SK-N-SH (cell line): ENCODE data around the gene EMP2. TPM values are rescaled to one million over a fixed set of nuclear protein-coding genes. Genes with fewer than 3 reads are reported as not detected.

ENCODE experiments used
- CTCF ChIA-PET: fragments of 300-600, 350-600 bp; formaldehyde crosslinking; extraction: SDS; loops from one replicate; lab custom pipeline; 2021; lab: Yijun Ruan, JAX
- POLR2A ChIA-PET: fragments of 350-600 bp; sonication (Branson Sonifier 250); formaldehyde crosslinking; extraction: SDS; loops from one replicate; lab custom pipeline; 2020; ENCODE audit warnings: antibody characterized with exemption, inconsistent platforms; lab: Yijun Ruan, JAX
- DNase-seq: peaks from one replicate; pipeline ENCODE4 v3.0.0; 2012
- H2AFZ ChIP-seq: fragments of 200-600 bp; sonication (generic); 2 replicates; pipeline ENCODE4 v1.8.1; 2016; ENCODE audit warnings: antibody characterized with exemption, mild to moderate bottlenecking, low read depth
- H3F3A ChIP-seq: fragments of 200-600 bp; sonication (generic); replicated peaks from 2 replicates; pipeline ENCODE3; 2016; ENCODE audit warnings: antibody characterized with exemption, mild to moderate bottlenecking; ENCODE audit not compliant: insufficient read depth
- H3K27ac ChIP-seq, 2 experiments: fragments of 200-500 bp in 1 of 2; fragments of 200-600 bp in 1 of 2; sonication (Bioruptor generic) in 1 of 2; sonication (generic), shearing (Covaris generic) in 1 of 2; 2 replicates each; pipeline versions ENCODE4 v1.5.1 to v1.6.1; 2014 to 2016; ENCODE audit warnings: low read depth in 2 of 2, inconsistent platforms in 1 of 2, low read length in 1 of 2, mild to moderate bottlenecking in 1 of 2, mixed read lengths in 1 of 2
- H3K27me3 ChIP-seq: fragments of 200-600 bp; sonication (generic), shearing (Covaris generic); 2 replicates; pipeline ENCODE4 v1.6.1; 2016; ENCODE audit warnings: mixed run types; ENCODE audit not compliant: insufficient read depth
- H3K36me3 ChIP-seq, 2 experiments: fragments of 200-500 bp in 1 of 2; fragments of 200-600 bp in 1 of 2; sonication (Bioruptor generic) in 1 of 2; sonication (generic) in 1 of 2; replicated peaks in 1 of 2; 2 replicates each; pipeline versions ENCODE3 to v1.5.1; 2014 to 2016; ENCODE audit warnings: low read length in 1 of 2, mild to moderate bottlenecking in 1 of 2; ENCODE audit not compliant: insufficient read depth in 2 of 2, control insufficient read depth in 1 of 2
- H3K4me1 ChIP-seq, 2 experiments: fragments of 200-500 bp in 1 of 2; fragments of 200-600 bp in 1 of 2; sonication (Bioruptor generic) in 1 of 2; sonication (generic), shearing (Covaris generic) in 1 of 2; 2 replicates each; pipeline versions ENCODE4 v1.5.1 to v1.6.1; 2014 to 2016; ENCODE audit warnings: low read depth in 1 of 2, low read length in 1 of 2, mixed run types in 1 of 2; ENCODE audit not compliant: insufficient read depth in 2 of 2, control insufficient read depth in 1 of 2
- H3K4me2 ChIP-seq: fragments of 200-600 bp; sonication (generic), shearing (Covaris generic); 2 replicates; pipeline ENCODE4 v1.6.1; 2017; ENCODE audit warnings: mixed run types
- H3K4me3 ChIP-seq, 2 experiments: fragments of 200-500 bp in 1 of 2; fragments of 200-600 bp in 1 of 2; sonication (Bioruptor generic) in 1 of 2; sonication (generic), shearing (Covaris generic) in 1 of 2; 2 replicates each; pipeline versions ENCODE4 v1.5.1 to v1.8.1; 2014 to 2016; ENCODE audit warnings: low read depth in 2 of 2, inconsistent platforms in 1 of 2, low read length in 1 of 2, mild to moderate bottlenecking in 1 of 2, mixed read lengths in 1 of 2, moderate library complexity in 1 of 2
- H3K79me2 ChIP-seq: fragments of 200-600 bp; sonication (generic); 2 replicates; pipeline ENCODE4 v1.8.1; 2017; ENCODE audit warnings: mild to moderate bottlenecking; ENCODE audit not compliant: insufficient read depth
- H3K9ac ChIP-seq: fragments of 200-600 bp; sonication (generic); 2 replicates; pipeline ENCODE4 v1.6.1; 2017; ENCODE audit warnings: mixed run types
- H3K9me2 ChIP-seq: fragments of 200-600 bp; sonication (generic); 2 replicates; pipeline ENCODE4 v1.6.1; 2017; ENCODE audit warnings: mixed run types
- H3K9me3 ChIP-seq: fragments of 200-600 bp; sonication (generic); 2 replicates; pipeline ENCODE4 v1.6.1; 2017; ENCODE audit warnings: mixed run types, mild to moderate bottlenecking, moderate library complexity
- H4K20me1 ChIP-seq: fragments of 200-600 bp; sonication (generic); 2 replicates; pipeline ENCODE4 v1.6.1; 2017; ENCODE audit warnings: mild to moderate bottlenecking, mixed run types; ENCODE audit not compliant: insufficient read depth
- CTCF ChIP-seq: fragments of 200-600 bp; sonication (generic); IDR thresholded peaks from 2 replicates; pipeline ENCODE4 v1.6.1; 2017; ENCODE audit warnings: antibody characterized with exemption, mild to moderate bottlenecking, moderate library complexity
- ELF1 ChIP-seq: IDR thresholded peaks from 2 replicates; pipeline ENCODE4 v1.4.0; 2012
- FOSL2 ChIP-seq: IDR thresholded peaks from 2 replicates; pipeline ENCODE4 v1.4.0; 2012; ENCODE audit warnings: low read depth, mild to moderate bottlenecking, moderate library complexity, borderline replicate concordance
- FOXJ3 ChIP-seq: sonication (generic); formaldehyde crosslinking; IDR thresholded peaks from 2 replicates; pipeline ENCODE4 v1.5.1; 2020; ENCODE audit warnings: mild to moderate bottlenecking, missing genetic modification reagents
- FOXM1 ChIP-seq: IDR thresholded peaks from 2 replicates; pipeline ENCODE4 v1.4.0; 2012; ENCODE audit warnings: low read depth, mild to moderate bottlenecking
- GABPA ChIP-seq: IDR thresholded peaks from 2 replicates; pipeline ENCODE4 v1.4.0; 2012; ENCODE audit warnings: low read depth, mild to moderate bottlenecking
- NFIC ChIP-seq: IDR thresholded peaks from 2 replicates; pipeline ENCODE4 v1.4.0; 2012; ENCODE audit warnings: borderline replicate concordance
- NRF1 ChIP-seq: IDR thresholded peaks from 2 replicates; pipeline ENCODE4 v1.6.1; 2012; ENCODE audit warnings: low read depth, mild to moderate bottlenecking, low read length
- POLR2AphosphoS5 ChIP-seq: IDR thresholded peaks from 2 replicates; pipeline ENCODE4 v1.6.1; 2012; ENCODE audit warnings: low read depth, low read length
- REST ChIP-seq: IDR thresholded peaks from 2 replicates; pipeline ENCODE4 v1.6.1; 2012; ENCODE audit warnings: mild to moderate bottlenecking, low read depth, low read length, moderate library complexity
- SIN3A ChIP-seq: IDR thresholded peaks from 2 replicates; pipeline ENCODE4 v1.6.1; 2012; ENCODE audit warnings: low read depth, mild to moderate bottlenecking, low read length, moderate library complexity, borderline replicate concordance
- SMC3 ChIP-seq: IDR thresholded peaks from 2 replicates; pipeline ENCODE4 v1.6.1; 2012; ENCODE audit warnings: low read depth, low read length, improper control_type of control experiment
- WGBS: methylation state at CpG from one replicate; pipeline ENCODE4 v1.1.6; 2017; ENCODE audit warnings: low lambda C conversion rate; 5-methylcytosine and 5-hydroxymethylcytosine counted together
- polyA plus RNA-seq, 3 experiments: library from polyadenylated mRNA; depleted of rRNA; stranded (reverse); fragments of >200 nt; gene quantifications; 2 replicates each; pipeline ENCODE4 v1.2.3, GENCODE V29; 2012
- TF ChIP-seq, protein P1 (sequence below): fragments of 150-350 bp; IDR thresholded peaks from 2 replicates; pipeline ENCODE4 v1.6.1; 2017; ENCODE audit warnings: antibody characterized with exemption, low read length, low read depth, borderline replicate concordance
- TF ChIP-seq, protein P2 (sequence below): IDR thresholded peaks from 2 replicates; pipeline ENCODE4 v1.4.0; 2012; ENCODE audit warnings: low read depth
- TF ChIP-seq, protein P3 (sequence below): fragments of 150-350 bp; IDR thresholded peaks from 2 replicates; pipeline ENCODE4 v1.6.1; 2016; ENCODE audit warnings: mild to moderate bottlenecking, low read depth, low read length

EMP2 gene
- polyA plus RNA-seq, 1 of the 3 experiments (the other 2 are of a cell fraction), result 4.3 TPM

GRCh38 chr16:10485698-10486382 is 94.6 kb downstream of the EMP2 start:
- Histone ChIP-seq H3K27me3 (no peaks in the 10 kb centered on the region), H3K4me3 (no peak overlapping the region), H3K9me2 (no peaks in the 10 kb centered on the region), H3K27ac (no peak overlapping the region), H3K79me2 (no peaks in the 10 kb centered on the region), H3K9me3 (no peaks in the 10 kb centered on the region), H2AFZ (no peak overlapping the region), H3F3A (no peaks in the 10 kb centered on the region), H4K20me1 (no peaks in the 10 kb centered on the region), H3K36me3 (no peaks in the 10 kb centered on the region), H3K9ac (no peak overlapping the region), H3K4me1 (no peaks in the 10 kb centered on the region), H3K4me2 (no peak overlapping the region)
- ChIA-PET POLR2A (no interaction called here), CTCF (no interaction called here)
- DNase-seq, result no peak
- WGBS, result 67% methylated on average over 12 of the region's 12 CpGs
- TF ChIP-seq REST, result no peak
- TF ChIP-seq, protein P1, sequence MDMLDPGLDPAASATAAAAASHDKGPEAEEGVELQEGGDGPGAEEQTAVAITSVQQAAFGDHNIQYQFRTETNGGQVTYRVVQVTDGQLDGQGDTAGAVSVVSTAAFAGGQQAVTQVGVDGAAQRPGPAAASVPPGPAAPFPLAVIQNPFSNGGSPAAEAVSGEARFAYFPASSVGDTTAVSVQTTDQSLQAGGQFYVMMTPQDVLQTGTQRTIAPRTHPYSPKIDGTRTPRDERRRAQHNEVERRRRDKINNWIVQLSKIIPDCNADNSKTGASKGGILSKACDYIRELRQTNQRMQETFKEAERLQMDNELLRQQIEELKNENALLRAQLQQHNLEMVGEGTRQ, result no peak
- TF ChIP-seq, protein P2, sequence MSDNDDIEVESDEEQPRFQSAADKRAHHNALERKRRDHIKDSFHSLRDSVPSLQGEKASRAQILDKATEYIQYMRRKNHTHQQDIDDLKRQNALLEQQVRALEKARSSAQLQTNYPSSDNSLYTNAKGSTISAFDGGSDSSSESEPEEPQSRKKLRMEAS, result no peak
- no peak for TF ChIP-seq SIN3A
- TF ChIP-seq FOSL2, result no peak
- no peak for TF ChIP-seq NFIC
- TF ChIP-seq SMC3, result no peak
- no peak for TF ChIP-seq FOXJ3
- no peak for TF ChIP-seq CTCF
- no peak for TF ChIP-seq FOXM1
- no peak for TF ChIP-seq GABPA
- no peak for TF ChIP-seq POLR2AphosphoS5
- no peak for TF ChIP-seq ELF1
- TF ChIP-seq, protein P3, sequence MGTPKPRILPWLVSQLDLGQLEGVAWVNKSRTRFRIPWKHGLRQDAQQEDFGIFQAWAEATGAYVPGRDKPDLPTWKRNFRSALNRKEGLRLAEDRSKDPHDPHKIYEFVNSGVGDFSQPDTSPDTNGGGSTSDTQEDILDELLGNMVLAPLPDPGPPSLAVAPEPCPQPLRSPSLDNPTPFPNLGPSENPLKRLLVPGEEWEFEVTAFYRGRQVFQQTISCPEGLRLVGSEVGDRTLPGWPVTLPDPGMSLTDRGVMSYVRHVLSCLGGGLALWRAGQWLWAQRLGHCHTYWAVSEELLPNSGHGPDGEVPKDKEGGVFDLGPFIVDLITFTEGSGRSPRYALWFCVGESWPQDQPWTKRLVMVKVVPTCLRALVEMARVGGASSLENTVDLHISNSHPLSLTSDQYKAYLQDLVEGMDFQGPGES, result no peak
- no peak for TF ChIP-seq NRF1
